ENCODE data around the gene TCAIM.
"Not testable (repeated sequence)": the region's sequence is repeated elsewhere in the genome, so short reads cannot be mapped to it uniquely, and the experiment has no call there.

The TCAIM gene

DNA sequence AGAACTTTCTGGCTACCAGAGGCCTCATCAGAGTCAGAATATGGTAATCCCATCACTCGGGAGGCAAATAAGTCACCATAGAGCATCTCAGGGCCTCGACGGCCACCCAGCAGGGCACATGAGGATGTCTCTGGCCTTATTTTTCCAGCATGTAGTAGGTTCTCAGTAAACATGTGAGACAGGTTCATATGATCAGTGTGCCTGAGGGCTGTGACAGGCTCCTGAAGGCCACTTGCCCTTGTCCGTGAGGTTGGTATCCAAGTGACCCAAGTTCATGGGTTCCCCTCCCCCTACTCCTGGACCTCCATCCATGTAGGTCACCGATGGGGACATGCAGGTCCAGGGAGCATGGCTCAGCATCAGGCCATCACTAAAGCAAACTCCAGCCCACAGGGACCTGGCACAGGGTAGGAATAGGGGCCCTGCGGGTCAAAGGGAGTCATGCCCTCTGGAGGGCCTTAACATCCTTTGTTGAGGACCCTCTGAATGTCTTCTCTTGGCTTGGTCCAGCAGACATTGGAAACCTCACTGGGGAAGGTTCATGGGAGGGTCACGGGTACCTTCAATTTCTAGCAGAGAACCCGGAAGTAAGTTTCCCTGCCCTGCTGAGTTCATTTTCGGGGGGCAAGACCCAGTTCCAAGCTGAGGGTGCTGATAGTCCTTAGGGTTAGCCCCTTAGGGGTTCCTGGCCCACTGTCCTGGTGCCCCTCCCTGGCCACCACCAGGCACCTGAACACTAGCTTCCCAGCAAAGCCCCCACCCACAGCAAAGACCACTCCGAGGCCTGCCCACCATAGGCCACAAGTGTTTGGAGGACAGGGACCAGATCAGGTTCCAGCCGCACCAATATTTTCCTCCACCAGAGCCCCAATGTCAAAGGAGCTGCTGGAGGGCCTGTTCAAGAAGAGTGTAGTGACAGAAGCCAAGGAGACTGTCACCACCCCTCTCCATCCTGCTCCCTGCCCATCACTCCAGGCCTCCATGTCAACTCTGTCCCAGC is 77.8 kb downstream of the TCAIM start:
- no peak for DNase-seq (ENCODE audit: low read depth)

DNA sequence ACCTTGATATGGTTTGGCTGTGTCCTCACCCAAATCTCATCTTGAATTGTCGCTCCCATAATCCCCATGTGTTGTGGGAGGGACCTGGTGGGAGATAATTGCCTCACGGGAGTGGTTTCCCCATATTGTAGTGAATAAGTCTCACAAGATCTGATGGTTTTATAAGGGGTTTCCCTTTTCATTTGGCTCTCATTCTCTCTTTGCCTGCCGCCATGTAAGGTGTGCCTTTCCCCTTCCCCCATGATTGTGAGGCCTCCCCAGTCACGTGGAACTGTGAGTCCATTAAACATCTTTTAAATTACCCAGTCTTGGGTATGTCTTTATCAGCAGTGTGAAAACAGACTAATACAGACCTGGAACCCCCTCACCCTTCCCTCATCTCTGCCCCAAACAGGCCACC is 79.6 kb downstream of the TCAIM start:
- not testable (repeated sequence) for DNase-seq (ENCODE audit: low read depth)

DNA sequence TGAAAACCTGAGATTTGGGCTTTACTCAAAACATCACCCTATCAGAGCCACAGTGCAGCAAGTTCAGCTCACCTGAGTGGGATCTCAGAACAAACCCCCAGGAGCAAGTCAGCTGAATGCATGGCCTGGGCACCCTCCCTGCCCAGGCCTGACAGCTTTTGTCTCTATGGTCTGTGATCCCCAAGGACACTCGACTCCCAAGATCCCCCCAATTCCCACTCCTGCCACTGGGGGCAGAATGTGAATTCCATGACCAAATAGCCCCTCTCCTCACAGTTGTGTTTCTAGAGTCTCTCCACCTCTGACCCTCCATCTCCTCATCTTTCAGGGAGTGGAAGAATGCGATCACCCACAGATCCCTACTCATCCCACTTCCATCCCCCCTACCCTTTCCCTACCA is 80.0 kb downstream of the TCAIM start:
- no peak for DNase-seq (ENCODE audit: low read depth)

DNA sequence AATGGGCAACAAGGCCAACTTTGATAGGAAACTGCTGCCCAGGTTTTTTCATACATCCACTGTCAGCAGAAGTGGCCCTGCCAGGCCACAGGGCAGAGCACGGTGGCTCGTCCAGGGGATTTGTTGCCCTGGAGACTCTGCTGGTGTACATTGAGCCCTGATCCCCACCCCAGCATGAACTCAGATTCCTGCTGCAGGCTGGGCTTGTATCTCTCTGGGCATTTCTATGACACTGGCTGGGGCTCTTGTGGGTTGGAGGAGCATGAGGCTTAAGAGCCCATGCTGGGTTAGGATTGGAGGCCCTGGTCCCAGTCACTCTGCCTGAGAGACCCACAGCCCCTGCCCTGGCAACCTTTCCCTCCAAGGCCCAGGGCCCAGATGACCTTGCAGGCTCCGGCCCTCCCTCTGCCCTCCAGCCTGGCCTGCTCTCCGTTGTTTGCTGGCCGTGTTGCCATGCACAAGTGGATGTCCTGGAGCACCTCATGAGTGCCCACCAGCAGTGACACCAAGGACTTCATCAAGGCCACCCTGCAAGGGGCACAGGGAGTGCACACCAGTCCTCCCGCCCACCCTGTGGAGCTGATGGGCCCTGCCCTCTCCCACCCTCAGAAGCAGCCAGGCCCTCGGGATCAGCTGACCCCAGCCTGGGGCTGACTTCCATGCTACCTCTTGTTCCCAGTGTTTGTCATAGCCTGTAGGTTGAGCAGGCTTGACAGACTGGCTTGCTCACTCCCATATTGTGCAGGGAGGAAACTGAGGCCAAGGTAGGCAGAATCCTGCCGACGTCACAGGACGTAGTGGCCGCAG is 80.8 kb downstream of the TCAIM start:
- no peak for DNase-seq (ENCODE audit: low read depth)

DNA sequence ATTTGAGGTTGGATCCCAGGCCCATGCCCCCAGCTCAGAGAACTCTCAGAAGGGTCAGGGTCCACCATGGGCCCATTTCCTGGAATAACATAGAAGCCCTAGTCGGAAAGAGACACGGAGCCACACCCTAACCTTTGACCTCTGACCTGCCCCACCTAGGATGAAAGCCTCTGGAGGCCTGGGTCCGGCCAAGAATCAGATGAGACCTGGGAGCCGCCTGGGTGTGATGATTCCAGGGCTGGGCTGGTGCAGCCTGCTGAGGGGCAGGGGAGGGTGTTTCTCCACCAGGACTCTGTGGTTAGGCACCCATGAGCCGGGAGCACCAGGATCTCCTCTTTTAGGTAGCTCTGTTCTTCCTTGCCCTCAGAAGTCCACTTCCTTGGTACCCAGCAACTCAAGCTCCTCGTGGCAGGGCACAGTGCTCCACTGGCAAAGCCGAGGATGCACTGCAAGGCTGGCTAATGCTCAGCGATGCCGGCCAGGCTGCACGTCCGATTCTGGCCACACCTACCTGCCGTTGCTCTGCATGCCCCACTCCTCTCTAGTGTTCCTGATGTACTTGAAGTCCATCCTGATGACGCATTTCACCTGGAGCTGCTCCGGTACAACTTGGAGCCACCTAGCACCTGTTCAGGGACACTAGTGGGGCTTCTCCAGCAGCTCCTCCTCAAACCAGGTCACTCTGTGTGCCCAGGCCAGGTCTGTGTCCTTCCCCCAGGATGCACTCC is 81.5 kb downstream of the TCAIM start:
- DNase-seq (ENCODE audit: low read depth), result no peak

DNA sequence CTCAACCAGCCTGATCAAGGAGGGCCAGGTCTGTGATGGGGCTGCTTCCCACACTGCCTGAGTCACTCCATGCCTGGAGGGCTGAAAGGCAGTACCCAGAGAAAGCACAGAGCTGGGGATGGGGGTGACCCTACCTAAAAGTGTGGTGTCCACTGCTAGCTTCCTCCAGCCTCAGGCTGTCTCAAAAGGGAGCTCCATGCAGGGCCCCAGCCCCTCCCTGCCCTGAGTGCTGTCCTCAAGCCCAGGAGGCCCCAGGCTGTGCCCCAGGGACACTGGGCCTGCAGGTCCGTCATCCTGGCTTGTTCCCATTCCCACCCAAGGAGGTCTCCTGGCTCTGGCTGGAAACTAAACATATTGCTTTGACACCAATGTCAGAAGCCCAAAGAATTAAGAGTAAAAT is 82.1 kb downstream of the TCAIM start:
- no peak for DNase-seq (ENCODE audit: low read depth)

DNA sequence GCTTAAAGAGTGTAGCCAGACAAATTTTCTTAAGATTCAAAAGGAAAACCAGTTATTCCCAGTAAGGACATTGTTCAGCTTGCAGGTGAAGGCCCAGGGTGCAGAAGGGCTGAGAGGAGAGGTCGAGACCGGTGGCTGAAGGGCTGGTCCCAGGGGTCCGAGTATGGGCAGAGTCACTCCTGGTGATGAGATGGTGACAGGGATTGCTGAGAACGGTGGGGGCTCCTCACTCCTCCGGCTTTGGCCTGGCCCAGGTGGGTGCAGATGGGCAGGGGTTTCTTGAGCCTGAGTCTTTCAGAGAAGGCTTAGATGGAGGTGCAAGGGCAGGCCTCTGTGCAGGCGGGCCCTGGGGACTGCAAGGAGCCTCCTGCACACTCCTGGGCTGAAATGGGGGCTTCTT is 82.7 kb downstream of the TCAIM start:
- DNase-seq (ENCODE audit: low read depth), result no peak

DNA sequence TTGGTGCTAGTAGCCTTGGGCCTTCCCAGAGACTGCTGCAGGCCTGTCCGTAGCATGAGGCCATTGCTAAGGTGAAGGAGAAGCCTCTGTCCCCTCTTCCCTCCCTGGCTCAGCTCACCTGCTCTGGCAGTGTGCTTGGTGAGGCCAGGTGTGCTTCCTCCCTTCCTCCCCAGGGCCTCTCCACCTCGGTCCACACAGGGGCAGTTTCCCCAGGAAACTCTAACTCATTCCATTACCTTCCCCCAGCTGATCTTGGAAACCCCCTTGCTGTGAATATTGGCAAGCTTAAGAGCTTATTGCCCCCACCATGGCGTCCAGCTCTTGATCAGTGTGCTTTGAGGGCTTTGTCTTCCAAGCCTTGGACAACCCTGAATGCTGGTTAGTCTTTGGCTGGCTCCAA is 86.2 kb downstream of the TCAIM start:
- DNase-seq (ENCODE audit: low read depth), result no peak

DNA sequence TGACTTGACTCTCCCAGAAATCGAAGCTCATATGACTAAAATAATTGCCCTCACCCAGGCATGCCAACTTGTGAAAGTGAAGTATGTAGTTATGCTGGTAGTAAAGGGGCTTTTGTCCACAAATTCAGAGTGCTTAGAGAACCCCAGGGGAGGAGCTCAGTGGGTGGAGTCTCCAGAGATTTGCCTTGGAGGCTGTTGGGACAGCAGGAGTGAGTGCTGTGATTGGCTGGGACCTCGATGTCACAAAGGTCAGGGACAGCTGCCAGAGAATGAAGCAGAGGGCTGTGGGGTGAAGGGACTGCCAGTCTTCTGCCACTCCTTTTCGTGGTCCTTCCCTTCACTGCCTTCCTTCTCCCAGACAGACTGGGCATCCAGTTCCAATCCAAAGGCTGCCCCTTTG is 89.1 kb downstream of the TCAIM start:
- DNase-seq (ENCODE audit: low read depth), result no peak

DNA sequence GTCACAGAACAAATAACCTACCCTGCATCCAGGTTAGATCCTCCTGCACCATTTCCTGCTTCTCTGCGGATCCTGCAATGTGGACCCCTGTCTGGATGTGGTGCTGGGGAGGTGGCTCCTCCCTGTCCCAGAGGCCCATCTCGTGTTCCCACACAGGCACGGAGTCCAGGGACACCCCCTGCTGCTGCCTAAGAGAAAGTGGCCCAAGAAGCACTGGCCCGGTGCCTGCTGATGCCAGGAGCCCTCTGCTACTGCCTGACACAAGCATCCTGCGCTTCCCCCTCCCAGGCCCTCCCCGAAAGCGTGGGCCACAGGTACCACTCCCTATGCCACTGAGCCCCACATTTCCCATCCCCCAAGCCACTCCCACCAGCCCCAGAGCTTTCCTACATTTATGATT is 90.3 kb downstream of the TCAIM start:
- DNase-seq (ENCODE audit: low read depth), result no peak

DNA sequence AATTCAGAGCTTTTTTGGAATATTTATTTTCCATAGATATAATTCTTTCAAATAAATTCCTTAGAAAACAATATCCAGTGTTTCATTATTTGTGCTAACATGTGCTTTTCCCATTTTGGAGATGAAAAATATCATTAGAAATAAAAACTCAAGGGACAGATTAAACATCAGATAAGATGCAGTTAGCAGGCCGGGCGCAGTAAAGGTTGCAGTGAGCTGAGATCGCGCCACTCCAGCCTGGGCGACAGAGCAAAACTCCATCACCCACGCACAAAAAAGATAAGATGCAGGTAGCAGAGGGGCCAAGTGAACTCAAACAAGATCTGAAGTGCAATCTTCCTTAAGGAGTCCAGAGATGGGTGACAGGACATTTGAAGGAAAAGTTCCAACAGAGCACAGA is 90.9 kb downstream of the TCAIM start:
- DNase-seq (ENCODE audit: low read depth), result no peak

DNA sequence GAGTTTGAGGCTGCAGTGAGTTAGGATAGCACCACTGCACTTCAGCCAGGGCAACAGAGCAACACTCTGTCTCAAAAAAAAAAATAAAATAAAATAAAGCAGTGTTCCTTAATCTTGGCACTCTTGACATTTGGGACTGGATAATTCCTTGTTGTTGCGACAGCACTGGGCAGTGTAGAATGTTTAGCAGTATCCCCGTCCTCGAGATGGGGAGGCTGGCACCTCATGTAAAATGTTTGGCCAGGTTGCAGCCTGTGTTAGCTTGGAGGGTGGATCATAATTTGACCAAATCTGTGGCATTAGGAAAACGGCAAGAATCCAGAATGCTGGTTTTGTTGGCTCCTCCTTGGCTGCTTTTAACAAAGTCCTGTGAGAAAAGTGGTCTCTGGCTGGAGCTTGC is 91.9 kb downstream of the TCAIM start:
- no peak for DNase-seq (ENCODE audit: low read depth)

DNA sequence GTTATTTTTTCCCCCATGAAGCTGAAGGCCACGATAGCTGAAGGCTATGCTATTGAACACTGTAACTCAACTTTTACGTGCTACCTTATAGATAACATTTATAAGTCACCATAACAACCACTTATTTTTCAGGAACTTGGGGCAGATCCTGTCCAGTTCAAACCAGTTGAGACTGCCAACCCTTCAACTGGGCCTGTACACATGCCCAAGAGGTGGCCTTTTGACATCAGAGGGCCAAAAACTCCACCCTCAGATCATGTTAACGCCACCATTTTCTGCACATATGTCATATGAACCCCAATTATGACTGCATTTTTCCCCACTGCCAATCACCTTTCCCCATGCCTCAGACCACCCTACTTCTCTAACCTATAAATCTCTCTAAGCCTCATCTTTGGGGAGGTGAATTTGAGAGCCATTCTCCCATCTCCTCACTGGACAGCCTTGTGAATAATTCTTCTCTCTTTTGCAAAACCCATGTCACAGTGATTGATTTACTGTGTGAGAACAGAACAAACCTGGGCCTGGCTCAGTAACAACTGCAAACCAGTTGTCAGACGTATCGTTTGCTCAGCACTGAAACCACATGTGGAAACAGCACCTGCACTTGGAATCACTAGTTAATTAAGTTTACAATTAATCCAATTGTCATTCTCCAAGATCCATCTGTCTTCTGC is 96.4 kb downstream of the TCAIM start:
- DNase-seq (ENCODE audit: low read depth), result no peak

DNA sequence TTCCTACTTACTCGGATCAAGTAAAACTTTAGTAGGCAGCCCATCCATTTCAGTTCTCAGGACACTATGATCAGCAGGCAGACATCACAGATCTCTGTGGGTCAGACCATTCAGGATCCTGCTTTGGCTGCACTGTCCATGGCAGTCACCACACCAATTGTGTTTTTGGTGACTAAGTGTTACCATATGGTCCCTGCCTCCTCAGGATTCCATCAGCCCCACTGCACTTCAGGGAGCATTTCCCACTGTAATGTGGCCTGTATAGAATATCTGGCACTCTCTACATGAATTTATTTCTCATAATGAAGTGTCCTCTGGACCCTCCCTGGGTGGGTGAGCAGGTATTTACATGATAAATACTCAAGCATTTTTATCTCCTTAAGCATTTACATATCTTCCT is 97.6 kb downstream of the TCAIM start:
- peak; percentile 7 for DNase-seq (ENCODE audit: low read depth)

DNA sequence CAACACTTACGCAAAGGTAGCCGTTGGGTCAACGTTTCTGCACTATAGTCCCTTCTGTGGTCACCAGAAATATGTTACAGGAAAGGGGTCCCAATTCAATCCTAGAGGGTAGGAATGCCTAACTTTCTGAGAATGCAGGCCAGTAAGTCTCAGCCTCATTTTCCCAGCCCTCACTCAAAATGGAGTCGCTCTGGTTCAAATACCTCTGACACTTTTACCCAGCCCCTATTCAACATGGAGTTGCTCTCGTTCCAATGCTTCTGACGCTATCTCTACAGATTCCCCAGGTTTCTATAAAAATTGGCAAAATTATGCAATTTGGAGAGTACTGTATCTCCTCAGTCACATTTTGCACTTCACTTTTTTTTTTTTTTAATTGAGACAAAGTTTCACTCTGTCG is 99.2 kb downstream of the TCAIM start:
- DNase-seq (ENCODE audit: low read depth), result no peak

DNA sequence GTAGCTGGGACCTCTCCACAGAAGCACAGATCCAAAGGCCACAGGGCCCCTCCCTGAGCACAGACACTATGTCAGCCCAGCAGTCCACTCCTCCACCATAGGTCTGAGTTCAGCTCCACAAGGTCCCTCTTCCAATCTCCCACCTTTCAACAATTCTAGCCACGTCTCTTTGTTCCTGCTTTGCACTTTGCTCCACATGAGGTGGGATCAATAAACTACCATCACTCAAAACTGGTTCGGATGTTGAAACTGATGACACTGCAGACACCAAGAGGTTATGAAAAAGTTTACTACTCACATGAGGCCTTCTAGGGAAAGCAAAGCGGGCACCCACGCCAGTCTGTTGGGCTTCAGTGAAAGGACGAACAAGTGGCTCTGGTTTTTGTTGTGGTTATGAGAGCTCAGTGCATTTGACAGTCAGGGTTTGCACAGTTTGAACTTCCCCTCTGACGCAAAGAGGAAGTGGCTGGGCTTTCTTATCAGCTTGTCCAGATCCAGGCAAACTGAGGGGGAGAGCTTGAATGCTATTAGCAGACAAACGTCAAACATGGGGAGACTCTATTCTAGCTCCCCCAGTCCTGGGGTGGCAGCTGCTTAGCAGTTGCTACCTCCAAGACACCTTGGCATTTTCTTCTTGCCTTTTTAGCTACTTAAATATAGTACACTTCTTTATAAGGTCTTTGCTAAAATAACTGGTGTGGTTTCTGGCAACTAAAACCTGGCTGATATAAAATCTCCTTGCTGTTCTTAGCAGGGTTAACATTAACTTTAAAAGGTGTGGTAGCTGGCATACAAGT is 101.1 kb downstream of the TCAIM start:
- no peak for DNase-seq (ENCODE audit: low read depth)

DNA sequence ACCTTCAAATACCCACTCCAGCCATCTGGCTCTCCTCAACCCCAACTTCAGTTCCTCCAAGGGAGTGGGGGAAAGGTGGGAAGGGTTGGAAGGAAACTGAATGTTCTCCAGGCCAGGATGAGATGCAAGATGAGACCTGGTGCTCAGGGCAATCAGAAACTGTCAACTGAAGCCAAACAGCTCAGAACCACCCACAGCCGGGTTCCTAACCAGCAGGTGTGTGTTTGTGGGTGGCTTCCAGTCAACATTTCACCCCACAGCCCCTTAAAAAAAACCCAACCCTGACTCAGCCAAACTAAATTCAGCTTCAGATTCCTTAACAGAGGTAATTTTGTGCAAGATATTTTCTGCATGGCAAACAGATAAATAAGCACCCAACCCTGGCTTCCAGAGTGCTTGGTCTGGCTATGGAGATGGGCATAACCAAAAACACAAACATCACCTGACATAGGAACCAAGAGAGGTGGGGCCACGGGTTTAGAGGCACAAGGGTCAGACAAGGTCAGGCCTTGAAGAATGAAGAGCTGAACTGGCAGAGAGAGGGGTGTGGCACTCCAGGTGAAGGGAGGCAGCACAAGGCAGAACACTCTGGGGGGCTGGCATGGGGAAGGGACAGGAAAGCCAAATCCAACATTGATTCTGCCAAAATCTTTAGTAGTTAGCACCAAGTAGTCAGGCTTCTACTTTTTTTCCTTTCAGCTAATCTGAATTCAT is 104.2 kb downstream of the TCAIM start:
- no peak for DNase-seq (ENCODE audit: low read depth)

DNA sequence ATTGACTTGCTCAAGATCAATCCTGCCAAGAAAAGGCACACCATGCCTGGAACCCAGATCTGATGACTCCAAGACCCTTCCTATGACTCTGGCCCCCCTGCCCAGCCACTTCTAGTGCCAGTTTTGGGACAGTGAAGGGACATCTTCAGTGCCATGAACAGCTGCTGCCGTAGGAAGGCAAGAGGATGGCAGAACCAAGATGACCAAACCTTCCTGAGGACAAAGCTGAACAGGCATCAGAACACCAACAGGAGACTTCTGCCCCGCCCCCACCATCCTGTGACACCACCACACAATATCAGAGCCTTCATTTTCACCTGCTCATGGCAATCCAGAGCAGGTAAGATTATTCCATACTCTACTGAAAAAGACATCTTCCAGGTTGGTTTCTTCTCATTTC is 105.9 kb downstream of the TCAIM start:
- DNase-seq (ENCODE audit: low read depth), result no peak

DNA sequence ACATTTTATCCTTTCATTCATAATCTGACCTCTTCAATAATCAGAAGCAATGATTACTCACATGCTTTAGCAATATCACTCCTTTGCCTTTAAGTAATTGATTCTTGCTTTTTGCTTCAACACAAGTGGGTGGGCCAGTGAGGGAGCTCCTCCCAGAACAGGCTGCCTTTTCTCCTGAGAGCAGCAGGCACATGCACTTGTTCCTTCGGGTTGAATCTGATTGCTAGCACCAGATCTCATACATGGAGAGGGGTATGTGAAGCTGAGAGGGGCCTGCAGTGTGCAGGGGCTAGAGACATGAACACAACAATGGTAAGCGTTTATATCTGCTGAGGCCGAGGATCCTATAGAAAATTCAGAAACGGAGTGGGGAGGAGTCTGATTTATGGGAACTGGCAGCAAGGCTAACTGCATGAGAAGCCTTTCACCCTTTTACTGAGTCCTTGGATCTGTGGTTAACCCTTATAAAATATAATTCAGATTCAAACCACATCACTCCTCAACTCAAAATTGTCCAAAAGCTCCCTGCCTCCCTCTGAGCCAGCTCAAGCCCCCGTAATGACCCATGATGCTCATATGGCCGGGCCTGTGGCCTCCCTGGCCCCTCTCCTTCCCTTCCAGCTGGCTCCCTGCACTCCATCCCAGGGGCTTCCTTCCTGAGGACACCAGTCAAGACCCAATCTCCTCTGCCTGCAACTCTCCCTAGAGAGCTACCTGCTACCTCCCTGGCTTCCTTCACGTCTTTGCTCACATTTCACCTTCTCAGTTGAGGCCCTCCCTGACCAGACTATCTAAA is 106.5 kb downstream of the TCAIM start:
- no peak for DNase-seq (ENCODE audit: low read depth)

DNA sequence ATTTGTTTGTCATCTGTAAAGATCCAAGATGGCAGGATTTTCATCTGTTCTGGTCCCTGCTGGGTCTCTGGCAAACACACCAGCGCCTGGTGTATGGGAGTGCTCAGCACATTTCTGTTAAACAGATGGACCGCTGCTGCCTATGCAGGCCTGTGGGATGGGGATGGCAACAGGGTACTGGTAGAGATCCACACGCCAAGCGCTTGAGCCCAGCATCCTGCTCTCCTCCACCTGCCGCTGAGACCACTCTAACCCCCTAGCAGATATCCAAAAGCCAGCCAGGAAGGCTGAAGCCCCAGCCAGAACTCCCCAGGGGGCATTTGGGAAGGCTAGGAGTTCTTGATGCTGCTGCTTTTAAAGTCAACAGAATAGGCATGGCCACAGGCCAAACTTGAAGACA is 107.2 kb downstream of the TCAIM start:
- DNase-seq (ENCODE audit: low read depth), result no peak
